ENCODE data around the gene AFF1. TPM values are rescaled to one million over a fixed set of nuclear protein-coding genes. Genes with fewer than 3 reads are reported as not detected.

Gene AFF1
- total RNA-seq, 2 experiments from 2014 or later = 42.3 to 67.5 TPM

DNA sequence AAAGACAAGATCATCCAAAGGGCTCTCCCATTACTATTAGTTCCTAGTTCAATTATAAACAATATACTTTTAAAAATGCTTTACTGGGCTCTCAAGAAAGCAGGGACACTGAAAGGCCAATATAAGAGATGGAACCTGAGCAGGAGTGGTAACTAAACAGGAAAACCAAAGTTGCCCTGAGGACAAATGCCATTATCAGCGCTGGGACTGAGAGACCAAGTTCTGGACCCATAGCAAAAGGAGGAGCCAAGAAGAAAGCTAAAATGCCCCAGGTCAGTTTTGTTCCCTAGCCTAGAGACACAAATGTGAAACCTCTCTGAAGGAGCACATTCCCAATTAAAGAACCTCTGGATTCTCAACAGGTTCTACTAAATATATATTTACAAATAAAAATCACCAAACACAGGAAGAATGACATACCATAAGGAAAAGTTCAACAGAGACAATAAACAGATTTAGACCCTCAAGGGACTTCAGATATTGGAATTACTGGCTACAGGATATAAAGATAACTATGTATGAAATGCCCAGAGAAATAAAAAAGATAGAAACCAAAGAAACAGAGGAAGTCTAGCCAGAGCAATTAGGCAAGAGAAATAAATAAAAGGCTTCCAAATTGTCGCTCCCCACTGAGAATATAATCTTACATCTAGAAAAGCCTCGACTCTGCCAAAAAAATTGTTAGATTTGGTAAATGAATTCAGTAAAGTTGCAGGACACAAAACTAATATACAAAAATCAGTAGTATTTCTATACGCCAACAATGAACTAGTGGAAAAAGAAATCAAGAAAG is 218.5 kb downstream of the AFF1 start:
- Mint-ChIP-seq H3K27ac (no peak overlapping the region), H3K36me3 (no peaks in the 10 kb centered on the region), H3K4me1 (no peaks in the 10 kb centered on the region), H3K27me3 (no peaks in the 10 kb centered on the region), H3K4me3 (no peak overlapping the region), H3K9me3 (ENCODE audit: low read depth) (no peaks in the 10 kb centered on the region)
- CTCF ChIA-PET = interaction anchor here (5.8 kb wide), 1 partner anchor 82 kb away, joined by 51 read pairs; no protein-coding TSS in a partner anchor
- no peak for DNase-seq
- ATAC-seq = no peak

GRCh38 chr4:87165892-87166291 is 231.1 kb downstream of the AFF1 start:
- ATAC-seq = no peak
- Mint-ChIP-seq H3K27ac (no peak overlapping the region), H3K9me3 (ENCODE audit: low read depth) (no peaks in the 10 kb centered on the region), H3K27me3 (no peaks in the 10 kb centered on the region), H3K4me3 (no peak overlapping the region), H3K36me3 (peaks cover 7% of the 10 kb centered on the region), H3K4me1 (no peaks in the 10 kb centered on the region)
- DNase-seq = no peak
- CTCF ChIA-PET = interaction anchor here (0.7 kb wide), 1 partner anchor 15 kb away, joined by 3 read pairs; no protein-coding TSS in a partner anchor

DNA sequence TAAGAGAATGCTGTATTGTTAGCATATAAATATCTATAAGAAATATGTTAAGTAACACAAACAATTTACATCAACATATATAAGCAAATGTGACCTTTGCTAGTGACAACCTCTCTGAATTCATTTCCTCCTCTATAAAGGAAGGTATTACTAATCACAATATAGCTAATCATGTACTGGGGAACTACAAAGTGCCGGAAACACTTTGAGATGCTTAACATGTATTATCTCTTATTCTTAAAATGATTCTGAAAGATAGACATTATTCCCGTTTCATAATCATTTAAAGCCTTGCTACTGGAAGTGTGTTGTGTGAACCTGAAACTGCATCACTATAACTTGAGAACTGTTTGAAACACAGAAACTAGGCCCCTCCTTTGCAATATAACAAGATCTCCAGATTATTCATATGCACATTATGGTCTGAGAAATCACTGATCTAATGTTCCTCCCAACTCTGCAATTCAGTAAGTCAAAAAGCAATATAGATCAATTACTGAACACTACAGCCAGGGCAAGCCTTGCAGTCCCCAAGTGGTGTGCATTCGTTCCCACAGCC is 231.6 kb downstream of the AFF1 start:
- H3K27me3 Mint-ChIP-seq = no peaks in the 10 kb centered on the region
- CTCF ChIA-PET = no interaction called here
- peaks cover 7% of the 10 kb centered on the region for H3K36me3 Mint-ChIP-seq
- H3K9me3 Mint-ChIP-seq (ENCODE audit: low read depth) = no peaks in the 10 kb centered on the region
- DNase-seq (no peak), ATAC-seq (no peak)
- H3K27ac Mint-ChIP-seq = no peak overlapping the region
- H3K4me1 Mint-ChIP-seq = no peaks in the 10 kb centered on the region
- no peak overlapping the region for H3K4me3 Mint-ChIP-seq

GRCh38 chr4:87171944-87172343 is 237.1 kb downstream of the AFF1 start:
- H3K27me3 Mint-ChIP-seq = no peaks in the 10 kb centered on the region
- no peak overlapping the region for H3K4me3 Mint-ChIP-seq
- H3K27ac Mint-ChIP-seq = no peak overlapping the region
- DNase-seq (no peak), ATAC-seq (no peak)
- peaks cover 1% of the 10 kb centered on the region for H3K36me3 Mint-ChIP-seq
- H3K9me3 Mint-ChIP-seq (ENCODE audit: low read depth) = no peaks in the 10 kb centered on the region
- no peaks in the 10 kb centered on the region for H3K4me1 Mint-ChIP-seq
- CTCF ChIA-PET = interaction anchor here (1.5 kb wide), 1 partner anchor 21 kb away, joined by 5 read pairs; no protein-coding TSS in a partner anchor

- Mint-ChIP-seq H3K27ac (no peak overlapping the region), H3K4me1 (no peaks in the 10 kb centered on the region), H3K36me3 (peaks cover 7% of the 10 kb centered on the region), H3K9me3 (ENCODE audit: low read depth) (no peaks in the 10 kb centered on the region), H3K4me3 (no peak overlapping the region), H3K27me3 (no peaks in the 10 kb centered on the region)
- no peak for DNase-seq
- CTCF ChIA-PET = no interaction called here
- no peak for ATAC-seq
These were observed 239.9 kb downstream of the AFF1 start for GRCh38 chr4:87174672-87175071.

DNA sequence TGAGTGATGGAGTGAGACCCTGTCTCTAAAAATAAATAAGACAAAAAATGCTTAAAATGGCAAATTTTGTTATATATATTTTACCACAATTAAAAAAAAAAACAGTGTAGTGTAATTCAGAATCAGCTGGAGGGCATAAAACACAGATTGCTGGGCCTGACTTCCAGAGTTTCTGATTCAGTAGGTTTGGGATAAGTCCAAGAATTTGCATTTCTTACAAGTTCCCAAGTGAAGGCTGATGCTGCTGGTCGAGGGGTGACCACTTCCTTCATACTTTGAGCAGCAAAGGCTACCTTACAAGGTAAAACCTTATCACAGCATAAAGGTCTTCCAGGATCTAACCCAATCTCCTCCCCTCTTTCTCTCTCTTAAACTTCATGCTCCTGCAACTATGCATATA is 244.9 kb downstream of the AFF1 start:
- DNase-seq (no peak), ATAC-seq (no peak)
- no peaks in the 10 kb centered on the region for H3K9me3 Mint-ChIP-seq (ENCODE audit: low read depth)
- H3K4me3 Mint-ChIP-seq = no peak overlapping the region
- CTCF ChIA-PET = no interaction called here
- H3K4me1 Mint-ChIP-seq = no peaks in the 10 kb centered on the region
- H3K27ac Mint-ChIP-seq = no peak overlapping the region
- H3K27me3 Mint-ChIP-seq = no peaks in the 10 kb centered on the region
- peaks cover 10% of the 10 kb centered on the region for H3K36me3 Mint-ChIP-seq

GRCh38 chr4:87180767-87181166 is 246.0 kb downstream of the AFF1 start:
- H3K4me3 Mint-ChIP-seq = no peak overlapping the region
- peaks cover 10% of the 10 kb centered on the region for H3K36me3 Mint-ChIP-seq
- CTCF ChIA-PET = no interaction called here
- ATAC-seq (no peak), DNase-seq (no peak)
- H3K9me3 Mint-ChIP-seq (ENCODE audit: low read depth) = no peaks in the 10 kb centered on the region
- H3K4me1 Mint-ChIP-seq = no peaks in the 10 kb centered on the region
- H3K27me3 Mint-ChIP-seq = no peaks in the 10 kb centered on the region
- no peak overlapping the region for H3K27ac Mint-ChIP-seq

- CTCF ChIA-PET = no interaction called here
- no peaks in the 10 kb centered on the region for H3K27me3 Mint-ChIP-seq
- no peak overlapping the region for H3K4me3 Mint-ChIP-seq
- no peak for DNase-seq
- no peaks in the 10 kb centered on the region for H3K4me1 Mint-ChIP-seq
- no peak overlapping the region for H3K27ac Mint-ChIP-seq
- no peak for ATAC-seq
- H3K36me3 Mint-ChIP-seq = peaks cover 6% of the 10 kb centered on the region
- H3K9me3 Mint-ChIP-seq (ENCODE audit: low read depth) = no peaks in the 10 kb centered on the region
These were observed 250.5 kb downstream of the AFF1 start for GRCh38 chr4:87185146-87185870.

DNA sequence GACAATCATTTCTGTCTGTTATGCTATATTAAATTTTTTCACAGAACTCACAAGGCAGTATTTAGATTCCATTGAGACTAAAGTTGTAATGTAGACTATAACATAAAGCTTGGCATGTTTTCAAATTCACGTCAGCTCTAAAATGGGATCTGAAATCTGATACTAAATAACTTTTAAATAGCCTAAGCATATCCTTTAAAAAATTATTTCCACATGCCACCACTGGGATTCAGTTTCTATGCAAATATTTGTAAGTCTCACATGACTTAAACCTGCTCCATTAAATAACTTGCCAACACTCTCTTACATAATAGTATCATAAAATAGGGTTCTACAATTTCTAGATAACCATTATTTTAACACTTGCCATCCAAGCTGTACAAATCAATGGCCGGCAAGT is 253.2 kb downstream of the AFF1 start:
- Mint-ChIP-seq H3K27me3 (no peaks in the 10 kb centered on the region), H3K27ac (no peak overlapping the region), H3K36me3 (peaks cover 7% of the 10 kb centered on the region), H3K4me3 (no peak overlapping the region), H3K9me3 (ENCODE audit: low read depth) (no peaks in the 10 kb centered on the region), H3K4me1 (no peaks in the 10 kb centered on the region)
- DNase-seq (no peak), ATAC-seq (no peak)
- CTCF ChIA-PET = no interaction called here

- H3K4me1 Mint-ChIP-seq = no peaks in the 10 kb centered on the region
- no peak overlapping the region for H3K27ac Mint-ChIP-seq
- no peak overlapping the region for H3K4me3 Mint-ChIP-seq
- no peaks in the 10 kb centered on the region for H3K9me3 Mint-ChIP-seq (ENCODE audit: low read depth)
- no peak for ATAC-seq
- H3K27me3 Mint-ChIP-seq = no peaks in the 10 kb centered on the region
- peaks cover 7% of the 10 kb centered on the region for H3K36me3 Mint-ChIP-seq
- CTCF ChIA-PET = no interaction called here
- no peak for DNase-seq
These were observed 254.1 kb downstream of the AFF1 start for GRCh38 chr4:87188932-87189331.

Other genes with a start within 250 kb of the AFF1 start
- gene SLC10A6, start 85.6 kb upstream of the AFF1 start, total RNA-seq = not detected
- gene C4orf36, start 42.6 kb upstream of the AFF1 start, total RNA-seq = not detected

Measured in activated CD8-positive, alpha-beta memory T cell treated with anti-CD3 and anti-CD28 coated beads, Interleukin-2, amount 10 ng/mL, durations not matched to agents 7 days and 5 days (primary cell).